DMS114 treated with DMSO at 0.1 percent for 48 hours (cell line): ENCODE data around the gene VPREB1.
"Not testable (repeated sequence)": the region's sequence is repeated elsewhere in the genome, so short reads cannot be mapped to it uniquely, and the experiment has no call there.

Experiments used
- DNase-seq: peaks from one replicate; lab custom pipeline; 2025; ENCODE audit not compliant: unreplicated experiment; lab: John Stamatoyannopoulos, UW

The VPREB1 gene

GRCh38 chr22:22292656-22293055 is 48.1 kb downstream of the VPREB1 start:
- DNase-seq, result not testable (repeated sequence)

- DNase-seq, result not testable (repeated sequence)
Measured at GRCh38 chr22:22293436-22293835, 48.9 kb downstream of the VPREB1 start.

GRCh38 chr22:22294641-22295040 is 50.1 kb downstream of the VPREB1 start:
- not testable (repeated sequence) for DNase-seq
